Measurements from ENCODE around the gene TMEM54. TPM values are rescaled to one million over a fixed set of nuclear protein-coding genes. Genes with fewer than 3 reads are reported as not detected.

The TMEM54 gene
- total RNA-seq, 1 donor from 2014 or later, result 41.9 TPM

DNA sequence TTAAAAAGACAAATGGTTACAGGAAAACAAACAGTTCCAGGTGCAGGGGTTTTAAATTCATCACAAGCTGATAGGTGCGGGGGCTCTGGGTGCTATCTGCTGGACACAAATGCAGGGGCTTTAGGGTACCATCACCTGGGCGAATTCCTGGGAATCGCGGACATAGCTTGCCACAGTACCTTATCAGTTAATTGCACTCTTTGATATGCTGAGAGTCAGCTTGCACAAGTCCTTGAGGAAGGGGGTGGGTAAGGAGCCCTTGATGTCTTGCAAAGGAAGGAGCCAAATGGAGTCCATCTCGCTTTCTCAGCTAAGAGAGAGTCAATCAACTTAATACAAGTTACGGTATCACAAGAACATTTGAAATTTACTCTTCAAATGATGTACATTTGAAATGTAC lies 25.4 kb upstream of the TMEM54 start:
- Histone ChIP-seq H3K9me3 (no peaks in the 10 kb centered on the region), H3K27me3 (peaks cover 17% of the 10 kb centered on the region), H3K4me3 (no peak overlapping the region), H3K27ac (no peak overlapping the region), H3K36me3 (no peaks in the 10 kb centered on the region), H3K4me1 (peaks cover 18% of the 10 kb centered on the region)
- intact Hi-C loops (cut with DNase I), result no loop called here
- DNase-seq, result no peak
- TF ChIP-seq, protein P1, sequence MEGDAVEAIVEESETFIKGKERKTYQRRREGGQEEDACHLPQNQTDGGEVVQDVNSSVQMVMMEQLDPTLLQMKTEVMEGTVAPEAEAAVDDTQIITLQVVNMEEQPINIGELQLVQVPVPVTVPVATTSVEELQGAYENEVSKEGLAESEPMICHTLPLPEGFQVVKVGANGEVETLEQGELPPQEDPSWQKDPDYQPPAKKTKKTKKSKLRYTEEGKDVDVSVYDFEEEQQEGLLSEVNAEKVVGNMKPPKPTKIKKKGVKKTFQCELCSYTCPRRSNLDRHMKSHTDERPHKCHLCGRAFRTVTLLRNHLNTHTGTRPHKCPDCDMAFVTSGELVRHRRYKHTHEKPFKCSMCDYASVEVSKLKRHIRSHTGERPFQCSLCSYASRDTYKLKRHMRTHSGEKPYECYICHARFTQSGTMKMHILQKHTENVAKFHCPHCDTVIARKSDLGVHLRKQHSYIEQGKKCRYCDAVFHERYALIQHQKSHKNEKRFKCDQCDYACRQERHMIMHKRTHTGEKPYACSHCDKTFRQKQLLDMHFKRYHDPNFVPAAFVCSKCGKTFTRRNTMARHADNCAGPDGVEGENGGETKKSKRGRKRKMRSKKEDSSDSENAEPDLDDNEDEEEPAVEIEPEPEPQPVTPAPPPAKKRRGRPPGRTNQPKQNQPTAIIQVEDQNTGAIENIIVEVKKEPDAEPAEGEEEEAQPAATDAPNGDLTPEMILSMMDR (IDR thresholded peaks at IDR 0.05), result no peak
- no peak for ATAC-seq

DNA sequence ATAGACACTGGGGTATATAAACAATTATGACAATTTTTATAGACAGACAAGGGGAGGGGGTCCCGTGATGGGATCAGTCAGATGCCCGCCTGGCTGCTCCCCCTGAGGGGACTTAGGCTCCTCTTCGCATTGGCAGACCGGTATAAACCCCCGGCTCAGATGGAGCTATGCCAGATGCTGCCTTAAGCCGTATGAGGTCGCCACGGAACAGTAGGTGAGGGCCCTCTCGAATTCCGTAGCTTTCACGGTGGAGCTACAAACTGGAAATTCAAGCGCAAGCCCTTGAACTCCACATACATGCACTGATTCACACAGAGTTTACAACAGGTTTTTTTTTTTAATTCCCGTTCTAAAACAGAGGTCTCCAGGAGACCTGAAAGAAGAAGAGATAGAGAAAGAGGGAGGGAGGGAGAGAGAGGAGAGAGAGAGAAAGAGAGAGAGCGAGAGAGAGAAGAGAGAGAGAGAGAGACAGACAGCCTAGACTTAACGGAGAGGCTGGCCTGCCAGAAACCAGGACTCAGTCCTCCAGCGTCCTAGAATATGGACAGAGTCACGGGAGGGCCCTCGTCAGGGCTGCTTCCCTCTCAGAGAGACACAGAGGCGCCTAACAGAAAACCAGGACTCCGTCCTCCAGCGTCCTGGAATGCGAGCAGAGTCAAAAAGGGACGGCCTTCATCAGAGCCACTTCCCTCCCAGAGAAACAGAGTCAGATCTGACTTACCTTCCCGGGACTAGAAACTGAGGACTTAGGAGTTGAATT lies 24.4 kb upstream of the TMEM54 start:
- intact Hi-C loops (cut with DNase I), result no loop called here
- peaks cover 21% of the 10 kb centered on the region for H3K27me3 ChIP-seq
- H3K27ac ChIP-seq, result no peak overlapping the region
- H3K9me3 ChIP-seq, result no peaks in the 10 kb centered on the region
- H3K4me1 ChIP-seq, result peaks cover 18% of the 10 kb centered on the region
- peak; percentile 78 for ATAC-seq
- DNase-seq, result no peak
- H3K36me3 ChIP-seq, result no peaks in the 10 kb centered on the region
- TF ChIP-seq, protein P1 (IDR thresholded peaks at IDR 0.05), result no peak
- H3K4me3 ChIP-seq, result peak overlapping the region; percentile 28

DNA sequence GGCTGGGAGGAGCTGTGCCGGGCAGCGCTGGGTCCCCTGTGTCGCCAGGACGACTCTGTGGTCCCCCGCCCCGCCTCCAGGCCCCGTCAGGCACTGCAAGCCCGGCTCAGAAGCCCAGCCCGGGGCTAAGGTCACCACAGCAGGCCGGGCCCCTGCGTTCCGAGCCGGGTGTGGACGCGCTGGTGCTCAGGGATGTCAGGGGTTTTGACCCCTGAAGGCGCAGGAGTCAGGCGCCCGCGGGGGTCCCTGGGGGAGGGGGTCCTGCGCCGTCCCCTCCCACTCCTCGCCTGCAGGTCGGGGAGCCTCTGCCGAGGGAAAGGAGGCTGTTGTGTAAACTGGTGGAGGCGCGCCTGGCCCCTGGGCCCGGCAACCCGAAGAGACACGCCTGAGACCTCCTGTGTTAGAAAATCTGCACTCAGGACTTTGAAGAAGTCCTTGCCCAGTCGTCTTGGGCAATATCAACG lies 23.7 kb upstream of the TMEM54 start:
- intact Hi-C loops (cut with DNase I), result no loop called here
- Histone ChIP-seq H3K9me3 (no peaks in the 10 kb centered on the region), H3K27ac (no peak overlapping the region), H3K4me3 (no peak overlapping the region), H3K4me1 (peaks cover 18% of the 10 kb centered on the region), H3K36me3 (no peaks in the 10 kb centered on the region), H3K27me3 (peaks cover 21% of the 10 kb centered on the region)
- DNase-seq (no peak), ATAC-seq (peak; percentile 53)
- TF ChIP-seq, protein P1 (IDR thresholded peaks at IDR 0.05), result peak; percentile 11

DNA sequence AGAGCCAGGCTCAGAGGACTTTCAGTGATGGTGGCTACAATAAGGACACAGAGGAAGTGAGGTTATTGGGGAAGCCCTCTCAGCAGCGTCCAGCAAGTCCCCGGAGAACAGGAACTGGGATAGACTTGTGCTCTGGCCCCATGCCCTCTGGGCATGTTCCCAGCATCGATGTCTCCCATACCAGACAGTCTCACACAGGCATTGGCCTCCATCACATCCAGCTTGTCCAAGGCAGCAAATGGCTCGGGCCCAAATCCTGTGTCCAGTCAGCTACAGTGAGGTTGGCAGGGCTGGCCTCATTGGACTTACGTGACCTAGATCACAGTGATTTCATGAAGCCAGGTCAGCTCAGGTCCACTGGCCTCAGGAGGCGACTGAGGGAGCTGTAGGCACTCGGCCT lies 19.6 kb upstream of the TMEM54 start:
- intact Hi-C loops (cut with DNase I), result no loop called here
- peak; percentile 77 for ATAC-seq
- TF ChIP-seq, protein P1 (IDR thresholded peaks at IDR 0.05), result no peak
- Histone ChIP-seq H3K36me3 (no peaks in the 10 kb centered on the region), H3K27me3 (peaks cover 21% of the 10 kb centered on the region), H3K9me3 (no peaks in the 10 kb centered on the region), H3K4me1 (peaks cover 13% of the 10 kb centered on the region), H3K4me3 (no peak overlapping the region), H3K27ac (no peak overlapping the region)
- peak; percentile 61 for DNase-seq

DNA sequence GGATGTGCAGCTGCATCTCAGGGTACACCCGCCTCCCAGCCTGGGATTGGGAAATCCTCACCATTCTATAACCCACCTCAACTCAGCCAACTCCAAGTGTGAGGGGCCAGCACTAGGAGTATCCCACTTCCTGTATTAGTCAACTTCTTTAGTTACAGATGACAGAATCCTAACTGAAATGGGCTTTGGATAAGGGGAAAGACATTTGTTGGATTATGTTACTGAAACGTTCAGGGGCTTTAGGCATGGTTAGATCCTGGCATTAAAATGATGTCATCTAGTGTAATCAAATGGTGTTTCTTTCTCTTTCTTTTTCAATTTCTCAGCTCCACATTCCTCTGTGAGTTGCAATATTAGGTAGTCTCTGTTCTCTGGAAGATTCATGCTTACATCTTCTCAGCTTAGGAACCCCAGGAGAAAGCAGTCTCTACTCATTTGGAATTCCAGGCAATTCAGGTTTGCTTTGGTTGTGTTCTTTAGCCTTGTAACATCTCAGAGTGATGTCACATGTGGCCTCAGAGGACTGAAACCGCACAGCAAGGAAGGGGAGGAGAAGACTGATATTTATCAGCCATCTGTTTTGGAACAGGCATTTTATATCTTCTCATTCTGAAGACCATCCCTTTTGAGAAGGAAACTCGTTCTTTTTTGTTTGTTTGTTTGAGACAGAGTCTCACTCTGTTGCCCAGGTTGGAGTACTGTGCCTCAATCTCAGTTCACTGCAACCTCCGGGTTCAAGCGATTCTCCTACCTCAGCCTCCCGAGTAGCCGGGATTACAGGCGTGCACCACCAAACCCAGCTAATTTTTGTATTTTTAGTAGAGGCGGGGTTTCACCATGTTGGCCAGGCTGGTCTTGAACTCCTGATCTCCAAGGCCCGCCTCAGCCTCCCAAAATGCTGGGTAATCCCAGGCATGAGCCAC lies 18.9 kb upstream of the TMEM54 start:
- H3K27me3 ChIP-seq, result peaks cover 21% of the 10 kb centered on the region
- H3K9me3 ChIP-seq, result no peaks in the 10 kb centered on the region
- H3K4me1 ChIP-seq, result peaks cover 5% of the 10 kb centered on the region
- intact Hi-C loops (cut with DNase I), result no loop called here
- H3K36me3 ChIP-seq, result no peaks in the 10 kb centered on the region
- H3K4me3 ChIP-seq, result no peak overlapping the region
- no peak overlapping the region for H3K27ac ChIP-seq
- ATAC-seq (no peak), DNase-seq (no peak)
- TF ChIP-seq, protein P1 (IDR thresholded peaks at IDR 0.05), result no peak
